Thymus (tissue), 14 donors: ENCODE data around the gene PAPSS2. TPM values are rescaled to one million over a fixed set of nuclear protein-coding genes. Genes with fewer than 3 reads are reported as not detected.
A peak's percentile ranks its signal among the peaks of the same experiment; 100 is the strongest.
"Not testable (repeated sequence)": the region's sequence is repeated elsewhere in the genome, so short reads cannot be mapped to it uniquely, and the experiment has no call there.

Source experiments
- DNase-seq, 9 donors: peaks; one replicate each; pipeline ENCODE4 v3.0.0-alpha.2; 2013; ENCODE audit warnings: low spot score in 9 of 9, low read depth in 6 of 9, missing footprints in 1 of 9
- H3K27ac ChIP-seq, 2 donors: one replicate each; pipeline ENCODE4 v1.5.1; 2013; ENCODE audit warnings: control low read depth in 1 of 2, low read depth in 1 of 2, low read length in 1 of 2, mild to moderate bottlenecking in 1 of 2, moderate library complexity in 1 of 2
- H3K27me3 ChIP-seq, 2 donors: one replicate each; pipeline ENCODE4 v1.5.1; 2013; ENCODE audit warnings: low read length in 1 of 2; ENCODE audit not compliant: control insufficient read depth in 2 of 2, insufficient read depth in 1 of 2
- H3K36me3 ChIP-seq, 2 donors: one replicate each; pipeline ENCODE4 v1.5.1; 2013; ENCODE audit warnings: low read length in 1 of 2, mild to moderate bottlenecking in 1 of 2, moderate library complexity in 1 of 2; ENCODE audit not compliant: control insufficient read depth in 2 of 2, insufficient read depth in 2 of 2
- H3K4me1 ChIP-seq, 2 donors: one replicate each; pipeline ENCODE4 v1.5.1; 2013; ENCODE audit warnings: low read length in 2 of 2; ENCODE audit not compliant: control insufficient read depth in 2 of 2, insufficient read depth in 2 of 2
- H3K4me3 ChIP-seq, 2 donors: one replicate each; pipeline ENCODE4 v1.5.1; 2013; ENCODE audit warnings: low read length in 2 of 2, control low read depth in 1 of 2, mild to moderate bottlenecking in 1 of 2
- H3K9me3 ChIP-seq, 2 donors: one replicate each; pipeline ENCODE4 v1.5.1; 2013; ENCODE audit warnings: low read length in 1 of 2, mild to moderate bottlenecking in 1 of 2; ENCODE audit not compliant: control insufficient read depth in 2 of 2, insufficient read depth in 1 of 2
- WGBS: extraction: QIAGEN DNeasy Blood & Tissue Kit; methylation state at CpG from one replicate; pipeline ENCODE4 v1.1.7; 2013; 5-methylcytosine and 5-hydroxymethylcytosine counted together
- long read RNA-seq, 10 donors: transcript quantifications; one replicate each; lab custom pipeline, GENCODE V29; 2026
- polyA plus RNA-seq: library from polyadenylated mRNA; stranded (reverse); fragments of 200-250 nt; gene quantifications from one replicate; pipeline ENCODE4 v1.2.3, GENCODE V29; 2013
- total RNA-seq: library from RNA; stranded (reverse); fragments of 120-200 nt; gene quantifications from one replicate; pipeline ENCODE4 v1.2.4, GENCODE V29; 2013
- donor health status: healthy.

Gene PAPSS2
- total RNA-seq (2.5 TPM), polyA plus RNA-seq (5.8 TPM)
- long read RNA-seq, donor 1, partial matches to known transcripts, result 0 of 1 reads
- long read RNA-seq, donor 1, other reads (novel, unspliced or antisense), result 0 of 1 reads
- long read RNA-seq, donor 2, result 0 reads
- long read RNA-seq, donor 3, partial matches to known transcripts, result 0 of 13 reads
- long read RNA-seq, donor 3, other reads (novel, unspliced or antisense), result 12 of 13 reads
- long read RNA-seq, donor 4, result 0 reads
- long read RNA-seq, donor 5, transcript PAPSS2-201 (12 exons, 3,949 nt), result major isoform, 5 of 5 reads
- long read RNA-seq, donor 5, partial matches to known transcripts, result 0 of 5 reads
- long read RNA-seq, donor 5, other reads (novel, unspliced or antisense), result 0 of 5 reads
- long read RNA-seq, donor 6, partial matches to known transcripts, result 0 of 19 reads
- long read RNA-seq, donor 6, other reads (novel, unspliced or antisense), result 19 of 19 reads
- long read RNA-seq, donor 7, partial matches to known transcripts, result 0 of 2 reads
- long read RNA-seq, donor 7, other reads (novel, unspliced or antisense), result 0 of 2 reads
- long read RNA-seq, donor 8, partial matches to known transcripts, result 0 of 2 reads
- long read RNA-seq, donor 8, other reads (novel, unspliced or antisense), result 0 of 2 reads
- long read RNA-seq, donor 9, result 0 reads
- long read RNA-seq, donor 10, result 0 reads

GRCh38 chr10:87659571-87660483, at the start of gene PAPSS2:
PAPSS2 (plus strand) TSS chr10:87659878; CDS start chr10:87659982, 104 bp downstream.
- no peaks in the 10 kb centered on the region for H3K36me3 ChIP-seq
- DNase-seq, result peak in 2 of 9 donors; percentile 9 to 34
- H3K27ac ChIP-seq, result peak within 1 kb of the TSS in 1 of 2 donors; percentile 25
- 2% methylated on average over 82 of the region's 82 CpGs for WGBS
- peaks cover 9 to 29% of the 10 kb centered on the region in 2 donors for H3K27me3 ChIP-seq
- no peaks in the 10 kb centered on the region for H3K9me3 ChIP-seq
- peaks cover 4 to 6% of the 10 kb centered on the region in 2 donors for H3K4me1 ChIP-seq
- H3K4me3 ChIP-seq, result peak within 1 kb of the TSS; percentile 53 to 60

- not testable (repeated sequence) for H3K27ac ChIP-seq, H3K4me1 ChIP-seq
- WGBS, result 98% methylated on average over 2 of the region's 2 CpGs
Measured at GRCh38 chr10:87611341-87611740, 48.3 kb upstream of the PAPSS2 start.

GRCh38 chr10:87612115-87612514, 47.6 kb upstream of the PAPSS2 start:
- Histone ChIP-seq H3K9me3 (peaks cover 0 to 7% of the 10 kb centered on the region in 2 donors), H3K27me3 (no peaks in the 10 kb centered on the region), H3K4me1 (no peaks in the 10 kb centered on the region), H3K27ac (no peak overlapping the region), H3K36me3 (no peaks in the 10 kb centered on the region), H3K4me3 (no peak overlapping the region)
- WGBS, result 52% methylated on average over 2 of the region's 2 CpGs
- DNase-seq, result no peak

More at GRCh38 chr10:87611341-87611740, 48.3 kb upstream of the PAPSS2 start:
- DNase-seq, H3K9me3 ChIP-seq, H3K36me3 ChIP-seq, H3K27me3 ChIP-seq, H3K4me3 ChIP-seq: not testable (repeated sequence)

GRCh38 chr10:87613751-87614150, 45.9 kb upstream of the PAPSS2 start:
- no peak for DNase-seq
- Histone ChIP-seq H3K36me3 (no peaks in the 10 kb centered on the region), H3K4me1 (no peaks in the 10 kb centered on the region), H3K27ac (no peak overlapping the region), H3K4me3 (no peak overlapping the region), H3K9me3 (peaks cover 0 to 7% of the 10 kb centered on the region in 2 donors), H3K27me3 (no peaks in the 10 kb centered on the region)
- 96% methylated on average over 2 of the region's 2 CpGs for WGBS

- 76% methylated on average over 3 of the region's 3 CpGs for WGBS
- no peak for DNase-seq
- no peaks in the 10 kb centered on the region for H3K4me1 ChIP-seq
- no peaks in the 10 kb centered on the region for H3K27me3 ChIP-seq
- H3K36me3 ChIP-seq, result no peaks in the 10 kb centered on the region
- no peak overlapping the region for H3K4me3 ChIP-seq
- peaks cover 0 to 7% of the 10 kb centered on the region in 2 donors for H3K9me3 ChIP-seq
- no peak overlapping the region for H3K27ac ChIP-seq
Measured at GRCh38 chr10:87615856-87616255, 43.8 kb upstream of the PAPSS2 start.

- Histone ChIP-seq H3K4me1 (no peaks in the 10 kb centered on the region), H3K9me3 (no peaks in the 10 kb centered on the region), H3K27ac (no peak overlapping the region), H3K27me3 (no peaks in the 10 kb centered on the region), H3K36me3 (no peaks in the 10 kb centered on the region), H3K4me3 (no peak overlapping the region)
- no peak for DNase-seq
- WGBS, result 97% methylated on average over 1 of the region's 1 CpG
Measured at GRCh38 chr10:87617503-87617902, 42.2 kb upstream of the PAPSS2 start.

- H3K4me3 ChIP-seq, result no peak overlapping the region
- no peak overlapping the region for H3K27ac ChIP-seq
- H3K4me1 ChIP-seq, result no peaks in the 10 kb centered on the region
- no peak for DNase-seq
- H3K36me3 ChIP-seq, result no peaks in the 10 kb centered on the region
- no peaks in the 10 kb centered on the region for H3K27me3 ChIP-seq
- H3K9me3 ChIP-seq, result no peaks in the 10 kb centered on the region
- 88% methylated on average over 11 of the region's 11 CpGs for WGBS
Measured at GRCh38 chr10:87618566-87619423, 40.9 kb upstream of the PAPSS2 start.

- H3K36me3 ChIP-seq, result no peaks in the 10 kb centered on the region
- WGBS, result 98% methylated on average over 5 of the region's 5 CpGs
- H3K9me3 ChIP-seq, result no peaks in the 10 kb centered on the region
- no peak overlapping the region for H3K27ac ChIP-seq
- no peak overlapping the region for H3K4me3 ChIP-seq
- no peaks in the 10 kb centered on the region for H3K4me1 ChIP-seq
- no peaks in the 10 kb centered on the region for H3K27me3 ChIP-seq
- no peak for DNase-seq
Measured at GRCh38 chr10:87619705-87620104, 40.0 kb upstream of the PAPSS2 start.
